NCI-H69 (cell line): ENCODE measurements around the gene TIMP2.
"Not testable (repeated sequence)": the region's sequence is repeated elsewhere in the genome, so short reads cannot be mapped to it uniquely, and the experiment has no call there.

Source experiments
- DNase-seq: peaks from one replicate; lab custom pipeline; 2025; lab: John Stamatoyannopoulos, UW

TIMP2 gene

DNA sequence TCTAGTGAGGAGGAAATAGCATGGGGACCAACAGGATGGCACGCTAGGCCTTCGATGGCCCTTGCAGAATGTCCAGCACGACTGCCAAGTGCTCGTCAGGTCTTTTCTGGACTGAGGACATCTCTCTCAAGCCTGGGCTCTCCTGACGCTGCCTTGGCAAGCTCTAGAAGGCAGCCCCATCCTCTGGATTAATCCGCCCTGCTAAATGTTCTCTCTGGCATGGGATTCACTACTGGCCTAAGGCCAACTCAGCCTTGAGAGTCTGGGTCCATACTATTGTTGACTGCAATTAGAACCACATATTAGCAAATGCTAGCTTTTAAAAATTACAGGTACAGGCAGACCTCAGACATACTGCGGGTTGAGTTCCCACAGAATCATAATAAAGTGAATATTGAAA lies 19.6 kb downstream of the TIMP2 start:
- DNase-seq: peak; percentile 42

DNA sequence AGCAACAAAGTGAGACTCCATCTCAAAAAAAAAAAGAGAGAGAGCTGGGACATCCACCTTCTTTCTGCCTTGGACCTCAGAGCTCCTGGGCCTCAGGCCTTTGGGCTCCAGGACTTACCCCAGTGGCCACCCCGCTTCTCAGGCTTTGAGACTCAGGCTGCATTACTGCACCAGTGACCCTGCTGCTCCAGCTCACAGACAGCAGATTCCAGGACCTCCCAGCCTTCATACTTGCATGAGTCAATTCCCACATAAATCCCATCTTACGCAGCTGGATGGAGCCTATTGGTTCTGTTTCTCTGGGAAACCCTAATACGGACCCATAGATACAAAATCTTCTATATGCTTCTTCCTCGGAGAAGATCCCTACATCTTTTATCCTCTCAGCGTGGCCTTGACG lies 20.1 kb downstream of the TIMP2 start:
- DNase-seq: no peak

DNA sequence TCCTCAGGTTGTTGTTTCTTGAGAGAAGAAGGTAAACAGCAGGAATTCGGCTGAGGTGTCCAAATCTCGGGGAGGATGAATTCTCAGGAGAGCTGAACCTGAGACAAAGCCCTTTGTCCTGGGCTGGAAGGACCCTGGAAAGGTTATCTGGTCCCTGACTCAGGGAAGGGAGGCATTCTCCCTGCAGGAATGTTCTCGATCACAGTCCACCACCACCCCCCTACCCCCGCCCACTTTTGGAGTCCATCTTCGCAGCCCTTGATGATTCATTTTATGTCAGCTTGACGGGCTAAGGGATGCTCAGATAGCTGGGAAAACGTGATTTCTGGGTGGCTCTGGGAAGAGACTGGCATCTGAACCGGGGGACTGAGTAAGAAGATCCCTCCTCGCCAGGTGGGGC lies 20.8 kb downstream of the TIMP2 start:
- DNase-seq: no peak

DNA sequence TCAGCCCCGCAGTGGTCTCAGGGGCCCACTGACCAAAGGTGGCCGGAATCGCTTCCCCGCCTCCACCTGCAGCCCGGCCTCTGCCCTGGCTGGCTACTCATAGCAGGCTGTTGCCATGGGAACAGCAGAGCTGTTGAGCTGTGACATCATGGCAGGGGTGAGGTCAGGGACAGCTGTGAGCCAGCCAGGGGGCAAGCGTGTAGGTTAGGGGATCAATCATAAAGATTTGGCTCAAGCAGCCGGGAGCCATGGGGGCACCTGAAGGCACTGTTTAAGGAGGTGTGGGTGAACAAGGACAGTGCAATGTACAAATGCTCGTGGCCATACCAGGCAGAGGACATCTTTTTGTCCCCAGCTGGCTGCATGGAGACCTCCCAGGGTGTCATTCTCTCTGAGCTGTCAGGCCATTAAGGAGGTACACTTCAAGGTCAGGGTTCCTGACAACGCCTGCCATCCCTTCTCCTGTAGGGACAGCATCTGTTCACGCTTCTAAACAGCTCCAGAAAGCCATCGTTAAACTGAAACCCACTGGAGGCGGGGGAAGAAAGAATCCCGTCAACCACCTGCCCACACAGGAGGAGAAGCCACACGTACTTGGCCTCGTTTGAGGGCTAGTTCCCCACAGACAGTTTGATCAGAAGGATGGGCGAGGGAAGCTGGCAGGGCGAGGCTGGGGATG lies 21.9 kb downstream of the TIMP2 start, which contains the start of gene CEP295NL:
CEP295NL (minus strand) TSS at position 101 of the 679 bp plus-strand sequence. CDS start 1,373 bp downstream, outside the sequence.
- DNase-seq: peak; percentile 81

DNA sequence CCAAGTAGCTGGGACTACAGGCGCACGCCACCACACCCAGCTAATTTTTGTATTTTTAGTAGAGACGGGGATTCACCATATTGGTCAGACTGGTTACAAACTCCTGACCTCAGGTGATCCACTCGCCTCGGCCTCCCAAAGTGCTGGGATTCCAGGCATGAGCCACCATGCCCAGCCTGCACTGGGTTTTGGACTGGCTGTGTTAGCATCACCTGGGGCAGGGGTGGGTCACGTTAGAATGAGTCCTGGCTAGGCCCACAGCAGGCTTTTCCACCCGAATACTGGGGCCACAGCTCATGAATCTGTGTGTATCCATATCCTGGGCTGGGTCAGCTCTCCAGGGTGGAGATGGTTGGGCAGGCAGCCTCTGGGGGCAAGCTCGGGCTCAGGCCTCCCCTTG lies 23.0 kb downstream of the TIMP2 start:
- DNase-seq: not testable (repeated sequence)

DNA sequence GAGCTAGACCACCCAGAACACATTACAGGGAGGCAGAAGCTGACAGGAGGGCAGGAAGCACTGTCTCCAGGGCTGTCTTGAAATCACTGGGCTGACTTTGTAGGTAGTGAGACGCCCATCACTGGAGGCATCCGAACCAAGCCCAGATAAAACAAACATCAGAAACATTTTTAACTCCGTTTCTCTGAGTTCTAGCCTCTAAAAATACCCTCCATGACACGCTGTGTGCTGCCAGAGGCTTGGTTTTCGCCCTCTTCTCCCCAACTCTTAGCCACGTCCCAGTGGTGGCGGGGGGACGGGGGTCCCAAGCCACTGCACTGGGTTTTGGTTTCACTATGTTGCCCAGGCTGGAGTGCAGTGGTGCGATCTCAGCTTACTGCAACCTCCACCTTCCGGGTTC lies 23.4 kb downstream of the TIMP2 start:
- DNase-seq: no peak

DNA sequence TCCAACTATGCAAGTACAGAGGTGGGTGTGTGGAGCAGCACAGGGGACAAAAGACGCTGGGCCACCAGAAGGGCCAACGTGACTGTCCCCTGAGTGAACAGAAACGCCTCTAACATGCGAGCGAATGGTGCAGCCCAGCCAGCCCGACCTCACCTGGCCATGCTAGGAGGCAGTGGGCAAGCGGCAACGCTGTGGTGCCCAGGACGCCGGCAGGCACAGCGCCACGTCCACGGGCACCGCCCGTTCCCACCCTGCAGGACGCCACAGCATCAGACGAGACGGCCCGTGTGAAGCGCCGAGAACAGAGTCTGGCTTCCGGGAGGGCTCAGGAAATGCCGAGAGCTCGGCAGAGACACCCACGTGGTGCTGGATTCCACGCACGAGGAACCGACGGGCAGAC lies 24.4 kb downstream of the TIMP2 start:
- no peak for DNase-seq

DNA sequence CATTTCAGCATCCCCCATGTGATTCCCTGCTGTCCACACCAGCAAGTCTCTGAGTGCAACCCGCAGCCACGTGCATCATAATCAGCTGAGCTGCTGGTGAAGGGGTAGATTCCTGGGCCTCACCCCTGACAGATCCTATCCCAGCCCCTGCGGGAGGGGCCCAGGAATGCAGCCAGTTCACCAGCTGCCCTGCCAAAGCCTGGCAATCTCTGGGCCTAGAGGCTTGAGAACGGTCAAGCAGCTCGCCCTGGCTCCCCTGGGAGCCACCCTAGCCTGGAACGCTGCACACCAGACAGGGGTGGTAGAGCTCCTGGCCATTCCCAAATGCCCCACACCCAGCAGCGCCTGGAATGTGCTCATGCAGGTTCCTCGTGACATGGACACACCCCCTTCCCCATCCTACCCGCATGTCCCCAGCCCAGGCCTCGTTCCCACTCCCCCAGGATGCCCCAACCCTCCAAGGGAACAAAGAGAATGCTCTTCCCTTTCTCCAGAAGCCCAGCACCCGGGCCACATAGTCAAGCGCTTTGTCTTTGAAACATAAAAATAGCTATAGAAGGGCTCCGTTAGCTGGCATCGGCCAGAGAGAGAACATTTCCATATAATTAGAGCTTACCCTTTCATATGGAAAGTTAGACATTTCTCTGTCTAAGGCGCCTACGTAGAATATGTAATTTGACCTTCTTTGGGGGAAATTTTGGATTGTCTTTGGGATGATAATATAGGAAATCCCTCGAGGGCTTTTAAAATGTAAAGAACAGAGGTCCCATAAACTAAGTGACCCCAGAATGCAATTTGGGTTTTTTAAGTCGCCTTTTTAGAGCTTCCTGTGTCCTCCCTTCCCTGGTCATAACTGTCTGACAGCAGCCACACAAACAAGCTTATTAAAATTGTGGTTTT lies 25.6 kb downstream of the TIMP2 start:
- no peak for DNase-seq

DNA sequence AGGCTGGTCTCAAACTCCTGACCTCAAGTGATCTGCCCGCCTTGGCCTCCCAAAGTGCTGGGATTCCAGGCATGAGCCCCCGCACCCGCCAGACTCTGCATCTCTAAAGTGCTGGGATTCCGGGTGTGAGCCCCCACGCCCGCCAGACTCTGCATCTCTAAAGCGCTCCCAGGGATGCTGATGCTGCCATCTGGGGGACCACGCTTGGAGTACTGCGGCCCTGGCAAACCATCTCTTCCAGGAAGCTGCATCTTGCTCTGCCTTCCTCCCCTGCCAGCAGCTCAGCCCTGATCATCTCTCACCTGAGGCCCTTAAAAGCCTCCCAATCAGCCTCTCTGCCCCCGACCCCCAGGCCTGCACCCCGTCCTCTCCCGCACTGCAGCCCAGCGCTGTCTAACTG lies 26.2 kb downstream of the TIMP2 start:
- DNase-seq: no peak

DNA sequence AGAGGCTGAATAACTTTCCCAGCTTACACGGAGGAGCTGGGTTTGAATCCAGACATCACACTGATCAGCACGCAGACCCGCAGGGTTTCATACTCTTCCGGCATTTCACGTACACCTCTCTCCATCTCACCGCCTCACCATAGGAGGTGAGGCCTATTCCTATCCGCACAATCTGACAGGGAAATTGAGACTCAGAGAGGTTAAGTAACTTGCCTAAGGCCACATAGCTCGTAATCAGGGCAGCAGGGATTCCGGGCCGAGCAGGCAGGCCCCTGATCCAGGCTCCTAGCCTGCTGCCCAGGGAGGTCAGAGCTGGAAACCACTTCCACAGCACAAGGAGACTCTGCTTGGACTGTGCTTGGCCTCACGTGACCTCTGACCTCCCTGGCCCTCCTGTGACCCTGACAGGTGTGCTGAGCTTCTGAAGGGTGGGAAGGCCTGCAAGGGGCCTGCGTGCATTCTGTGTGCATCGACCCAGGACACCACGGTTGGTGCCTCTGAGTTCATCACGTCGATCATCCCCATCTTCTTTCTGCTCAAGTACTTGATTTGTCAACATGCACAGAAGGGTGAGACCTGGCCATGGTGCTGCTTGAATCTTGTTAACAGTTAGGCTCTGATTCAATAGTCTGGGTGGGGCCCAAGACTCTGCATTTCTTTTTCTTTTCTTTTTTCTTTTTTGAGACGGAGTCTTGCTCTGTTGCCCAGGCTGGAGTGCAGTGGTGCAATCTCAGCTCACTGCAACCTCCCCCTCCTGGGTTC lies 26.9 kb downstream of the TIMP2 start:
- no peak for DNase-seq

DNA sequence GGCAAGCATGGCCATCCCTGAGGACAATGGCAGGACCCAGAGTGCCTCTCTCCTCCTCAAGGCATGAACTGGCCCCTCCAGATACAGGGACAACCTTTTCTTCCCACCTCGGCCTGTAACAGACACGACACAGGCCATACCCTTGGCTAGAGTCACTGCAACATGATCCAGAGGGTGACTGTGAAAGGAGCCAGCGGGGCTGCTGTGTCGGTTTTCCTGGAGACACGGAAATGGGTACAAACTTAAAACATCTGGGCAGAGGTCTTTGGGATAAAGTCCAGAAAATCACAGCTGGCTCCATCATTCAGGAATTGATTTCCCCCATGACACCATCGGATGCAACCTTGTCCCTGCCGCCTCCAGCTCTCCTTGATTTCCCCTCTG lies 27.5 kb downstream of the TIMP2 start:
- no peak for DNase-seq

DNA sequence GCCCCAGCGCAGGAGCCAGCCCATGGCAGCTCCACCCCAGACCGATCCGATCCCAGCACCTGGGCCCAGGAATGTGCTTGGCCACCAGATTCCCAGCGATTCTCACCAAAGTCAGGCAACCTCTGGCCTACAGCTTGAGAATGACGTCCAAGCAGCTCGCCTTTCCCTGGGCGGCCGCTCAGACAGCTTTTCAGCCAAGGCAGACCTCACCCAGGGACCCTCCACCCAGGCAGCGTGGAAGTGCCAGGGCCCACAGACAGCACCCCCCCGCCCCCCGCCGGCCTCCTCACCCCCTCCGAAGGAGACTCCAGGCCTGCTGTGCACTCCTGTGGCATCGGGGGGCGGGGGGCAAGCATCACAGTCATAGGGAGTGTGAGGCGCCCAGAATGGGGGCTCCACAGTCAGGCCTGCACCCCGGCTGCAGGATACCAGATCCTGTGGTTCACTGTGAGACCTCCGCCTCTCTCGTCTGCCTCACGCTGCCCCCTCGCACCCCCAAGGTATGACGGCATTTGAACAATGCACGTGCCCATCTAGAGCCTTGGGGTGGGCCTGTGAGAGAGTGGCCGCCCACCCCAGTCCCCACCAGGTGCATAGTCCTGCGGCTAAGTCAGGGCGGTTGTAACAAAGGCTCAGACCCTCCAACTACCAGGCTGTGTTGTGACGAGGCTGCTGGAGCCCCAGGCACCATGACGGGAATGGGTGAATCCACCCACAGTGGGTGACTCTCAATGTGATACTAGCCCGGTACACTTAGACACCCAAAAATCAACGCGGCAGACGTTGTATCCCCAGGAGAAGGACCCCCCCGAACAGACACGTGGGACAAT lies 28.1 kb downstream of the TIMP2 start:
- DNase-seq: no peak

DNA sequence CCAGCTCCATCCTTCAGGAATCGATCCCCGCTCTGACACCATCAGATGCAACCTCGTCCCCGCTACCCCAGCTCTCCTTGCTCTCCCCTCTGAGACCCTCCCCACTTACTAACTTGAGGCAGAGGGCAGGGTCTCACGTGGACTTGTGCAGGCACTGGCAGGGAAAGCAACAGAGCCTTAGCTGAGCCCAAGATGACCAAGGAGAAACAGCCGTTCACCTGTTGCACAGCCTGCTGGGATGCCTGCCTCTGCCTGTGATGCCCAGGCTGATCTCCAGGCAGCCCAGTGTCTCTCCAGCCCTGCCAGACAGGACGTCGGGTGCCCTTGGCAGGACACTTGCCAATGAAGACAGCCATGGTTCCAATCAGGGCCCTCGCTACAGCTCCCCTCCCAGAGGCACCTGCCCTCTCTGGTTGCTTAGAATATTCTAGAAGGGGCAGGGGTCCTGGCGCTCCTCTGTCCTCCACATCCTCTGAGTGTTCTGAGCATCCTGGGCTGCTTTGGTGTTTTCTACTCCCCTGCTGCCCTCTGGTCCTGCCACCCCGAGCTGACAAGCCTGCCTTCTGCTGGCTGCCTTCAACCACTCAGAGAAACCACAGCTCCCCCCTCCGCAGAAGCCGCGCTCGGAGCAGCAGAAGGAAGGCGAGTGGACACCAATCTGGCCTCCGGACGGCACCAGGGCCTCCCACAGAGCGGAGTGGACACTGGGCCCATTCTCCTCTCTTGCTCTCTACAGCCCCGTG lies 28.9 kb downstream of the TIMP2 start:
- no peak for DNase-seq

DNA sequence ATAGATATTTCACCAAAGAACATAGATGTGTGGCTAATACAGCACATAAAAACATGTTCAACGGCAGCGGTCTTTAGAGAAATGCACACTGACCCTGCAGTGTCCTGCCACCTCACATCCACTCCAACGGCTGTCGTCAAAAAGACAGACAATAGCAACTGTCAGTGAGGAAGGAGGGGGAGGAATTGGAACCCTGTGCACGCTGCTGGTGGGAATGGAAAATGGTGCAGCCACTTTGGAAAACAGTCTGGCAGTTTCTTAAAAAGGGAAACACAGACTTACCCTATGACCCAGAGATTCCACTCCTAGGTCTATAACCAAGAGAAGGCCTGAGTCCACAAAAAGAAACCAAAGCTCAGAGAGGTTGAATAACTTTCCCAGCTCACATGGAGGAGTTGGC lies 29.9 kb downstream of the TIMP2 start:
- no peak for DNase-seq

DNA sequence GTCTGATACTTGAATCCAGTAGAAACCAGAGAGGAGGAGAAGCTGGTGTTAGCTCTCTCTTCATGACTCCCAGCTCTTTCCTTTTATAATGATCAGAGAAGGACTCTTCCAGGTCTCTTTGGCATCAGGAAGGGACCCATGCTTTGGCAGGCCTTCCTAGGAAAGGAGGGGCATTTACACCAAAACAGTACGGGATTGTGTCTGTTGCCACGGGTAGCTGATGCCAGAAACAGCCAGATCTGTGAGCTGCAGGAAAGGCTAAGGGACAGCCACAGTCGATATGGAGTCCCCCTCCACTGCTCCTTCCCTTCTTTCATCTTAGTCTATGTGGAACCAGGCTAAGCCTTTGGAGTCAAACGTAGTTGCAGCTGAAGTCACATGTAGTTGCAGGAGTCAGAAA lies 31.5 kb downstream of the TIMP2 start:
- no peak for DNase-seq

DNA sequence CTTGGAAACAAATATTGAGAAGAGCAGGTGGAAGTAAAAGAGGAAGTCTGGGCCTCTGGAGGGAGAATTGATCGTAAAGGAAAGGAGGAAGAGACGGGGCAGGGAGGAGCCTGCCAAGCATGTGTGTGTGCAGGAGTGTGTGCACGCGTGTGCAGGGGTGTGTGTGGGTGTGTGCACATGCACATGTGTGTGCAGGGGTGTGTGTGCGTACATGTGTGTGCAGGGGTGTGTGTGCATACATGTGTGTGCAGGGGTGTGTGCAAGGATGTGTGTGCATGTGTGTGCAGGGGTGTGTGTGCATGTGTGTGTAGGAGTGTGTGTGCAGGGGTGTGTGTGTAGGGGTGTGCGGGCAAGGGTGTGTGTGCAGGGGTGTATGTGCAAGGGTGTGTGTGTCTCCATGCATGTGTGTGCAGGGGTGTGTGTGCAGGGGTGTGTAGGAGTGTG lies 32.2 kb downstream of the TIMP2 start:
- DNase-seq: no peak

DNA sequence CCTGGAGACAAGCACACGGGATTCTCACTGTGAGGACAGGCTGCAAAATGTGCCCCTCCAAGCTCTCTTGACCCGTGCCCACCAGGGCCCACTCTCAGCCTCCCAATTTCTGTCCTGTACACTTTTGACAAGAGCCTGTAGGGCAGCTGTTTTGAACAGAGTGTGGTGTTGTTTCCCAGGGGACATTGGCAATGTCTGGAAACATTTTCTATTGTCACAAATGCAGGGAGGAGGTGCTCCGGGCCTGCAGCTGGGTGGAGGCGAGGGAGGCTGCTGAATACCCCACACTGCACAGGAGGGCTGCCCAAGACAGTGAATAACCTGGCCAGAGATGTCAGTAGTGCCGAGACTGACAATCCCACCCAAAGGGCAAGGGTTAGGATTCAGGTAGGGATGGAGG lies 32.7 kb downstream of the TIMP2 start:
- DNase-seq: no peak

DNA sequence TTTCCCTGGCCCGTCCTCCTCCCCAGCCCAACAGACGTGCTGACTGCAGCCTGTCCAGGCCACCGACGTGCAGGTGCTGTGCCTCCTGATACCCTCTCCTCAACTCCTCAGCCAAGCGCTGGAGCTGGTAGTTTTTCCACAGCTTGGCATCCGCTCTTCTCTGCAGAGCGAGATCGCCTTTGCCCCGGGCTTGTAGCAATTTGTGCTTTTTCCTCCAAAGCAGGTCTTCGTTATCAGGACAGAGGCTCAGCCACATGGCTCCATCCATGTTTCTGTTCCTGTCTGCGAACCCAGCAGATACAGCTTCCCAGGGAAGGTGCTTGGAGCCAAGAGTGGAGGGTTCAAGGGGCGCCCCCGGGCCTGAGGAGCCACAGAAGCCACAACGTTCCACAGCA lies 33.1 kb downstream of the TIMP2 start:
- no peak for DNase-seq

DNA sequence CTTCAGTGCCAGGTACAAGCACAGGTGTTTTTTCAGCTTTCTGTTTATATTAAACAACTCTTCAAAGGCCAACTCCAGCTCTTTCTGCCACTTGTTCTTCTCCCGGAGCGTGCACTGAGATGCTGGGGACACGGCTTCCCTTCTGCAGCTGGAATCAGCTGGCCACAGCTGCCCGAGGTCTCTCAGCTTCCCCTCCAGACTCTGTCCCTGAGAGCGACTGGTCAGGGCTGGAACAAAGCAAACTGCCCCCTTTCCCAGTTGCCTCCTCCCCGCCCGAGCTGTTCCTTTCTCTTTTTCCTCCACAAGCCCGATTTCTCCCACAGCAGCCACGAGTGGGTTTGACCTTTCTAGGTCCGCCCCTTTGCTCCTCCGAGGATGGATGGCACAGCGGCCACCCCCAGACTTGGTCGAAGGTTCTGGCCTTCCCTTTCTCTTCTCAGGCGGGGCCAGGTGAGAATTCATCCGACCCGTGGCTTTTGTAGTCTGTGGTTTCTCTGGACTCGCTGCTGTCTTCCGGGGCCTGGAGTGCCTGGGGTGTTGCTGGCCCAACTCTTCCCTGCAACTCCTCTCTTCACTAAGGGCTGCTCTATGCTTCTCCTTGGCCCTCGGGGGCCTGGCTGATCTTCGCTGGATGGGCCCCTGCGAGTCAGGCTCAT lies 33.7 kb downstream of the TIMP2 start:
- no peak for DNase-seq

DNA sequence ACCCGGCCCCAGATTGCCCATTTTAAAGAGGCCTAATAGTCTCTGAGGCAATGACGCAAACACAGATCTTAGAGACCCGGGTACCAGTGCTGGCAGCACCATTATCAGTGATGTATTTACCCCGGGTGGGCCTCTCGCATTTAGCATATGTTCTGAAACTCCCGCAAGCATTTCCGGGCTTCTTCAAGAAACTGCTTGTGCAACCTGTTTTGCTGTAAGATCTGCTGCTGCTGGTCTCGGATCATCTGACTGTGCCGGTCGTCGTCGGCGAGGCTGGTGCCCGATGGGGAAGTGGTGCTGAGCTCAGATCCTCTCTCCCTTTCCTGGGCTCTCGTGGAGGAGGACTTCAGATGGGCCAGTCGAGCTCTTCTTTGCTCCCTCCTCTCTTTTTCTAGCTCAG lies 34.7 kb downstream of the TIMP2 start:
- no peak for DNase-seq
